HG03039 (cell line): ENCODE data around the gene GABRP.

Experiments
- ATAC-seq: cut with Tn5 transposase; IDR thresholded peaks from one replicate; pipeline ENCODE4 v1.9.1; 2021; ENCODE audit warnings: mild to moderate bottlenecking, moderate library complexity; ENCODE audit not compliant: unreplicated experiment

Gene GABRP

DNA sequence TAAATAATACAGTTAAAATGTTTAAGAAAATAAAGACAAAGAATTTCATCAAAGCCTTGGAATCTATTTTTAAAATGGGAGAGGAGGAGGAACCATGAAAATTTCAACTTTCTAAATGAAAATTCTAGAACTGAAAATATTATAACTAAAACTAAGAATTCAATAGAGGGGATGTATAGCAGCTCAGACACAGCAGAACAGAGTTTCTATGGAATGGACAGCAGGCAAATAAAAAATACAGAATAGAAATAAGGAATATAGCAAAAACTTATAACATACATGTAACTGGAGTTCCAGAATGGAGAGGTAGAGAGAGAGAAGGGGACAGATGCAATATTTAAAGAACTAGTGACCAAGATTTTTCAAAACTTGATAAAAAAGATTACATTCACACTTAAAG, 76.9 kb downstream of the GABRP start:
- ATAC-seq = no peak

DNA sequence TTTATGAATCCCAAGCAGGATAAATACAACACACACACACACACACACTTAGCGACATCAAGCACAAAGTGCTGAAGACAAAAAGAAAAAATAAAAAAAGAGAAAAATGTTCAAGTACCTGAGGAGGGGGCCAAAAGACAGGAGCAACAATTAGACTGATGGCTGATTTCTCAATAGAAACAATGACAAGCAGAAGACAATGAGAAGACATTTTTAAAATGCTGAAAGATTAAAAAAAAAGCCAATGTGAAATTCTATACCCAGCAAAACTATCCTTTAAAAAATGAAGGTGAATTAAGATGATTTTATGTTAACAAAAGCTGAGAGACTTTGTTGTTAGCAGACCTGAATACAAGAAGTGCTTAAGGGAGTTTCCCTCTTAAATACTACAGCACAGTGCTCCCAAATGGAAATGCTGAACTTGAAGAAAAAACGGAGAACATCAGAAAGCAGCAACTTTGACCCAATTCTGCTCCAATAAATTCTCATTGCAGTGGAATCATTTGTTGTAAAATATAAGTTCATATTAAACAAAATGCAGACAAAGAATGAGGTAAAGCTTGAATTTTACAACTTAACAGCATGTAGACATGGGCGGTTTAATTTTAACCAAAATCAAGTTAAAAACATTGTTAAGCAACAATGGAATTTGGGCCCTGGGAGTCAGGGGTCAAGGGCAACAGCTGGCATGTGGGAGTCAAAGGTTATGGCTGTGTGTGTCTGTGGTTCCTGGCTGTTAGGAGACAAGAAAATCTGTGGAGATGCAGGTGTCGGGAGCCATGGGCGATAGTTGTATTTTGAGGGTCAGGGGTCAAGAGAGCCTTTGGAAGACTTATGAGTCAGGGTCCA, 77.5 kb downstream of the GABRP start:
- no peak for ATAC-seq

DNA sequence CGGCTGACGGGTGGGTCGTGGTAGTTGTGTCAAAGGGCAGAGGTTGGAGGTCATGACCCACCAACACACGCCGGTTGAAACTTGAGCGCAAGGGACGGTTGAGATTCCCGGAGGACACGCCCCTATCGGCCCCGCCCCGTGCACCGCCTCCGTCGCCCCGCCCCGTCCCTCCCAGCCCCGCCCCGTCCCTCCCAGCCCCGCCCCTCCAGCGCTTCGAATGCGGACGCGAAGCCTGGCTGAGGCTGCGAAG, 78.1 kb downstream of the GABRP start:
- ATAC-seq = no peak

DNA sequence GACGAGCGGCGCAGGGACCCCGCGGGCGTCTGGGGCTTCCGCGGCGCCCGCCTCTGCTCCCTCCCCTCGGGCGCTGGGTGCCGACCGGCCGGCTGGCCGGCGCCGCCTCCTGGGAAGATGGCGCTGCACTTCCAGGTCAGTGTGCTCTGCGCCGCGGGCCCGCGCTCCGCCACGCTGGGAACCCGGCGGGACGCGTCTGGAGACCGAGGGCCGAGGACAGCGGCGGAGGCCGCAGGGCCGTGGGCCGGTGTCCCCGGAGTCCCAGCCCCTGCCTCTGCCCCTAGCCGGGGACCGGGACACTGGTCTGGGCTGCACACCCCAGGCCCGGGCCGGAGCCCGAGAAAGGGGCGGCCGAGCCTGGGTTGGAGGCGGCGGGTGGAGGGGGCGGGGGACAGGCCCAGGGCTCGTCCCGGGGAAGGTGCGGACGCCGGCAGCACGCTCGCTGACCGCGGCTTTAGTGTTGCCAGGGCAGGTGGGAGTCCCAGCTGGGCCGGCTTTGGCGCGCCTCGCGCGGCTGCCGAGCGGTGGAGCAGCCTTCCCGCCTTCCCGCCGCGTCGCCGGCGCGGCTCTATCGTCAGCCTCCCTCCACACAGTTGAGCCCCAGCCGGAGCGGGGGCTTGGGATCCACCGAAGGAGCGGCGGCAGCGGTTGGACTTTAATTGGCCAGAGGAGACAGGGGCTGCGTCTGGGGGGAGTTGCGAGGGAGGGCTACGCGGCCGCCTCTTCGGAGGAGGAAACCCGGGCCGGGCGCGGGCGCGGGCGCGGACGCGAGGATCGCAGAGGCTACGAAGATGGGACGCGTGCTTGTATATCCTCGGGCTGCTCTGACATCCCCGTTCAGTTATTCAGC, 78.6 kb downstream of the GABRP start, which contains the start of gene RANBP17:
Gene RANBP17 (plus strand): TSS at position 102 of the 850 bp plus-strand sequence.
- no peak for ATAC-seq

DNA sequence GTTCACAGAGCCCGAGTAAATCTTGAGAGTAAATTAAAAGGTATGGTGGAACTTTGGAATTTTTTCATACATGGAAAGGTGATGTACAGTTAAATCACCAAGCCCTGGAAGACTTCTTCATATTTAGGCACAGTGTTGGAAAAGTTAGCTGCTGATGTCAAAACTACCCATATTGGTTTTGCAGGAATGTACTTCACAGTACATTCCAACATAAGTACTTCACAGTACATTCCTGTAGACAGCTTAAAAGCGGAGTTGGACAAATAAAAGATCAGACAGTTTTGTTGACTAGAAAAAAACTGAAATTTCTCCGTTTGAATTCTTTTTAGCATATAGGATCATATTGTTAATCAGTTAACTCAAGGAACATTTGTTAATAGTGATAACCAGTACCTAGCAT, 80.1 kb downstream of the GABRP start:
- no peak for ATAC-seq
